ENCODE measurements around the gene SPAG16.

GRCh38 chr2:213237251-213237650 lies 47.0 kb upstream of the SPAG16 start:
- TF ChIP-seq CTCF (IDR thresholded peaks at IDR 0.05 in 2 of 3, conservative IDR thresholded peaks at IDR 0.05 in 1 of 3; ENCODE audit: borderline replicate concordance in 1 of 3, insufficient read depth in 1 of 3, low read depth in 2 of 3, low read length in 2 of 3): no peak
- TF ChIP-seq YY1 (IDR thresholded peaks at IDR 0.05; ENCODE audit: extremely low read depth, insufficient replicate concordance, low read depth, low read length): no peak
- TF ChIP-seq CBX3 (IDR thresholded peaks at IDR 0.05; ENCODE audit: low read depth): no peak
- TF ChIP-seq EZH2phosphoT487 (IDR thresholded peaks at IDR 0.05; ENCODE audit: borderline replicate concordance): no peak
- TF ChIP-seq RAD21 (IDR thresholded peaks at IDR 0.05; ENCODE audit: low read depth): no peak
- TF ChIP-seq EZH2 (IDR thresholded peaks at IDR 0.05): no peak
- no peak for TF ChIP-seq POLR2A (IDR thresholded peaks at IDR 0.05; ENCODE audit: borderline replicate concordance, extremely low read depth, insufficient read depth, insufficient read length)
- TF ChIP-seq SIN3A (IDR thresholded peaks at IDR 0.05; ENCODE audit: low read depth): no peak
- no peak for TF ChIP-seq CEBPB (IDR thresholded peaks at IDR 0.05; ENCODE audit: low read depth)
- no peak for TF ChIP-seq ZBTB33 (IDR thresholded peaks at IDR 0.05; ENCODE audit: extremely low read depth, insufficient replicate concordance, low read length)
- no peak for TF ChIP-seq SRF (IDR thresholded peaks at IDR 0.05; ENCODE audit: low read depth)
- TF ChIP-seq POLR2AphosphoS5 (IDR thresholded peaks at IDR 0.05; ENCODE audit: low read depth, low read length): no peak
- TF ChIP-seq ZFX (IDR thresholded peaks at IDR 0.05): no peak
- TF ChIP-seq ZNF274 (IDR thresholded peaks at IDR 0.05; ENCODE audit: low read depth, low read length): no peak
